ENCODE data around the gene DEFB126.
"Not testable (repeated sequence)": the region's sequence is repeated elsewhere in the genome, so short reads cannot be mapped to it uniquely, and the experiment has no call there.

Gene DEFB126, protein sequence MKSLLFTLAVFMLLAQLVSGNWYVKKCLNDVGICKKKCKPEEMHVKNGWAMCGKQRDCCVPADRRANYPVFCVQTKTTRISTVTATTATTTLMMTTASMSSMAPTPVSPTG

DNA sequence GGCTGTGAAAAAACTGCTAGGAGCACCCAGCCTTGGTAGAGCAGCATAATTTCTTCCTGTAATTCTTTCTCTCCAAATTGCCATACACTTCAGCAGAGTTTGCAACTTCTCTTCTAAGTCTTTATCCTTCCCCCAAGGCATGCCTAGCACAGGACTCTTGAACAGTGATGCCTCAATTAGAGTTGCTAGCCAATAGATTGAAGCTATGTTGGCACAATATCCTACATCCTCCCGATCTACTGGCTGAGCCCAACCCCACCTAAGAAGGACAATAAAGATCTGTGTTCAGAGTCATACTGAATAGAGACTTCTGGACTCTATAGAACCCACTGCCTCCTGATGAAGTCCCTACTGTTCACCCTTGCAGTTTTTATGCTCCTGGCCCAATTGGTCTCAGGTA lies at the start of gene DEFB126:
Gene DEFB126 (plus strand): TSS at position 301 of the 400 bp plus-strand sequence. CDS start 39 bp downstream, at position 340.
- DNase-seq, result no peak

- DNase-seq, result no peak
These were observed 48.7 kb upstream of the DEFB126 start for GRCh38 chr20:93641-94040.

GRCh38 chr20:95215-95614 lies 47.2 kb upstream of the DEFB126 start:
- DNase-seq, result no peak

- not testable (repeated sequence) for DNase-seq
These were observed 44.7 kb upstream of the DEFB126 start for GRCh38 chr20:97691-98090.

DNA sequence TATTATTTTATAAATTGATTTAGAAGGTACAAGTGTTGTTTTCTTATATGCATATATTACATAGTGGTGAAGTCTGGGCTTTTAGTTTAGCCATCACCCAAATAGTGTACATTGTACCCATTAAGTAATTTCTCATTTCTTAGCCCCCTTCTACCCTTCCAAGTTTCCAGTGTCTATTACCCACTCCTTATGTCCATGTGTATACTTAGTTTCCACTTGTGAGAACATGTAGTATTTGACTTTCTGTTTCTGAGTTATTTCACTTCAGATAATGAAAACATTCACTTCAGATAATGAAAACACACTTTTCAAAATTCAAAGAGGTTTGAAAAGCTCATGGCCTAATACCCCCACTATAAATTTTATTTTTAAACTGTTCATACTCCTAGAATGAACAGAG lies 40.4 kb upstream of the DEFB126 start:
- DNase-seq, result no peak

DNA sequence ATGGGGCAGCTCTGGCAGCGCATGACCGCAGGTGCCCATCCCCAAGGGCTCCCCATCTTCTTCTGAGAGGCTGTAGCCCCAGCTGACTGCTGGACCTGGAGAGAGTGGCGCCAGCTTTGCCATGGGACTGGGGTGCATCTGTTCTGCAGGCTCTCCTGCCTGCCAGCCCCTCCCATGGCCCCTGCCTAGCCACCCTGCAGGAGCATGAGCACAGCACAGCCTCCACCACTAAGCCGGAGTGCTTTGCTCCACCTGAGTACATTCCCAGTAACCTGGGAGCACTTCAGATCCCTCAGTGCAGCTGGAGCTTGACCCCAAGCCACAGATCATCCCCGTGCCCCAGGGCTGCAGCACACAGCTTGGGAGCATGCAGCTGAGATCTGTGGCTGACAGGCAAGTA lies 38.9 kb upstream of the DEFB126 start:
- DNase-seq, result no peak

- no peak for DNase-seq
These were observed 30.0 kb upstream of the DEFB126 start for GRCh38 chr20:112396-112795.

- no peak for DNase-seq
These were observed 24.9 kb upstream of the DEFB126 start for GRCh38 chr20:117518-117917.

- DNase-seq, result not testable (repeated sequence)
These were observed 12.5 kb upstream of the DEFB126 start for GRCh38 chr20:129786-130323.

DNA sequence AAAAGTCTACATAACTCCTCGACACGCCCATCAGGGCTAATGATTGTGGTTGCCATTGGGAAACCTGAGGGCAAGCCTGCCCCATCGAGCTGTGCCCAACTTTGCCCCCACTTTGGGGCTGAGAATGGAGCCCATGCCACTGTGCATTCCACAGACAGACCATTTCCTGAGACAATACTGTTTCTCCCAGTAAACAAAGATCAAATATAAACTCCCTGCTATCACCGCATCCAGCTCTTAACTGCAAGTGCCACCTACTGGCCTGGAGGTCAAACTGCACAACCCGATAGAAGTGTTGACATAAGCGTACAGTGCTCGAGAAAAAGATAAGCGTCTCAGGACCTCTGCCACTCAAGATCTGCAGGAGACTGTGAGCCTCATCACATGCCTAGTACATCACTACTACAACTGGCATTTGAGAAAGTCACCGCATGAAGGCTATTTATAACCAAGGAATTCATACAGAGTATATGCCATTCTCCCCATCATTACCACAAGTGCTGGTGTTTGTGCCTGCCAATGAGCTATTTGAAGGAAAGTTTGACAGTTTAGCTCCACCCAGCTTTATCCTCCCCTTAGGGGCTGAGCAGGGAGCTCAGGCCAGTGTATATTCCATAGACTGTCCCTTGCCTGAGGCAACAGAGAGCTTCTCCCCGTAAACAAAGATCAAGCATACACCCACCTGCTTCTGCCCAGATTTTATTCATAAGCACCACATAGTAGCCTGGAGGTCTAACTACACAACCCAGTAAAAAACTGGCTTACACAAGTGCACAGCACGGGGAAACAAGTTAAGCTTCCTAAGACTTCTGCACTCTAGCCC lies 4.5 kb upstream of the DEFB126 start:
- no peak for DNase-seq

GRCh38 chr20:145877-146276 lies 3.5 kb downstream of the DEFB126 start:
- no peak for DNase-seq

DNA sequence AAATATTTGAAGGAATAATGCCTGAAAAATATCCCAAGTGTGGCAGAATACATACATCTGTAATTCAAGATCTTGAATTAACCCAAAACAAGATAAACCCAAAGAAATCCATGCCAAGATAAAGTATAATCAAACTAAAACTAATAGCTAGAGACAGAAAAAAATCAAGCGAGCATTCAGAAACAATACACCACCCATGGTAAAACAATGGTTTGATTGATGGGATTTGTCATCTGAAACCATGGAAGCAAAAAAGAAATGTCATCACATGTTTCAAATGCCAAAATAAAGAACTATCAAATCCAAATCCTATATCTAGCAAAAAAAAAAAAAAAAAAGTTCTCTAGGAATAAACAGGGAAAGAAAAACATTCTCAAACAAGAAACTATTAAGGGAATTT lies 9.7 kb downstream of the DEFB126 start:
- no peak for DNase-seq

DNA sequence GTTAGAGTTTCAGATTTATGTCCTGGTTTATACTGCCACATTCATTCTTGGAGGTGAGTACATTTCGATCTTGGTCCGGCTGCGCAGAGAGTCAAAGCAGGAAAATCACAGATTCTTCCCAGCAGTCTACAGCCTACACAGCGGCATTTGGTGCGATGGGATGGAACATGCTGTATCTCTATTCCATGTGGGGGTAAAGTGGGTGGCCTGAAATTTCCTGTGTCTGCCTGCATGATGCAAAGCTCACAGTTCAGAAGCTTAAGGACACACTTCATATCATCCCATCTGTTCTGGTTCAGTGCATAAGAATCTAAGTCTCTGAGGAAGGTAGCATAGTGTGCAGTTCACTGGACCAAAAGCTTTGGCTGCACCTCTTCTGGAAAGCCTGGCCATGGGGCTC lies 14.8 kb downstream of the DEFB126 start, which contains the start of gene DEFB127:
Gene DEFB127 (plus strand): TSS at position 301 of the 400 bp plus-strand sequence. CDS start 91 bp downstream, at position 392.
- no peak for DNase-seq

- no peak for DNase-seq
These were observed 22.2 kb downstream of the DEFB126 start for GRCh38 chr20:164618-165017.

DNA sequence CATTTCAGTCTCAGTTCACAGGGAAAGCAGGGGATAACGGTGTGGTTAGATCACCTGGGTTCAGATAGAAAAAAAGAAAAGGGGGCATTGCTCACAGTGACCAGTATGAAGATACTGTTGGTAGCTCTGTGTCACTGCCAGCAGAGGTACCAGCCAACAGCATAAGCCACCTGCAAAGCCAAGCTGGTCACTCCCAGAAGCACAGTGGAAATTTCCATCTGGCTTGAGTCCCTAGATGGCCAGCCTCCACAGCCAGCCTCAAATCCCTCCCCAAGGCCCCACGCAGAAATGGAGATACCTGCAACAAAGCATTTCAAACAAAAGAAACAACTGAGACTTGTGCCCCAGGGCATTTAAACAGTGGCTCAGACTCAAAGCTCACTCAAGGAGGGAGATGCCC lies 26.5 kb downstream of the DEFB126 start:
- DNase-seq, result no peak

DNA sequence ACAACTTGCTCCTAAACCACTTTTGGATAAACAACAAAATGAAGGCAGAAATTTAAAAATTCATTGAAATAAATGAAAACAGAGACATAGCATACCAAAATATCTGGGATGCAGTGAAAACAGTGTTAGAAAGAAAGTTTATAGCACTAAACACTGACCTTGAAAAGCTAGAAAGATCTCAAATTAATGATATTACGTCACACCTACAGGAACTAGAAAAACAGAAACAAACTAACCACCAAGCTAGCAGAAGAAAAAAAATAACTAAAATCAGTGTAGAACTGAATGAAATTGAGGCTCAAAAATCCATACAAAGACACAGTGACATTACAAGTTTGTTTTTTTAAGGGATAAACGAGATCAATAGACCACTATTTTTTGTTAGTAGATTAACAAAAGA lies 41.9 kb downstream of the DEFB126 start:
- no peak for DNase-seq

DNA sequence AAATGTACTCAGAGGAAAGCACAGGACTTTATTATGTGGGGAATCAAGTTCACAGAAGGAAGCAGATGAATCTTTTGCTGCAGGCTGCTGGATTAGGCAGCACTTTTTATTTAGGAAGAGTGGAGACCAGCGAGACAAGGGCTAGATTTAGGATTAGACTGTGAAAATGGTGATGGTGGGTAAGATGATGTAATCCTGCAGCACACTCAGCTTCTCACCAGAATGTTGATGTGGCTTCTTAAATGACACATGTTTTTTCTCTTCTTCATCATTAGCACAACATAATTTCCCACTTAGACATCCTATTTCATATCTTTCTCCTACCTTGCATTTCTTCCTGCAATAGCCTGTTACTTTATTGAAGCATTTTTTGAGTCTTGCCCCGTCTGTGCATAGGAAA lies 45.3 kb downstream of the DEFB126 start:
- DNase-seq, result no peak

GRCh38 chr20:189611-190010 lies 47.2 kb downstream of the DEFB126 start, which contains the start of gene DEFB128:
Gene DEFB128 (minus strand): TSS chr20:189711. CDS start chr20:189623, 88 bp downstream.
- DNase-seq, result no peak

Measured in SIG-M5 (cell line).